HG03378 (cell line): Measurements from ENCODE around the gene LIN9.
"Not testable (repeated sequence)": the region's sequence is repeated elsewhere in the genome, so short reads cannot be mapped to it uniquely, and the experiment has no call there.

Source experiments
- ATAC-seq: cut with Tn5 transposase; IDR thresholded peaks from one replicate; pipeline ENCODE4 v1.9.1; 2021; ENCODE audit warnings: mild to moderate bottlenecking, moderate library complexity; ENCODE audit not compliant: unreplicated experiment

The LIN9 gene

GRCh38 chr1:226276077-226276682 lies 32.8 kb downstream of the LIN9 start:
- ATAC-seq = no peak

GRCh38 chr1:226274138-226274537 lies 34.8 kb downstream of the LIN9 start:
- ATAC-seq = no peak

- not testable (repeated sequence) for ATAC-seq
Observed at GRCh38 chr1:226272233-226272902, 36.6 kb downstream of the LIN9 start.

- no peak for ATAC-seq
Observed at GRCh38 chr1:226268421-226269124, 40.4 kb downstream of the LIN9 start.

- ATAC-seq = no peak
Observed at GRCh38 chr1:226261818-226262217, 47.1 kb downstream of the LIN9 start.

GRCh38 chr1:226255380-226255779 lies 53.6 kb downstream of the LIN9 start:
- ATAC-seq = no peak

GRCh38 chr1:226253933-226254332 lies 55.0 kb downstream of the LIN9 start:
- no peak for ATAC-seq

GRCh38 chr1:226252841-226253240 lies 56.1 kb downstream of the LIN9 start:
- not testable (repeated sequence) for ATAC-seq

- no peak for ATAC-seq
Observed at GRCh38 chr1:226250511-226250910, 58.5 kb downstream of the LIN9 start.

GRCh38 chr1:226248796-226249195 lies 60.2 kb downstream of the LIN9 start:
- ATAC-seq = no peak

- no peak for ATAC-seq
Observed at GRCh38 chr1:226248091-226248490, 60.9 kb downstream of the LIN9 start.

- ATAC-seq = no peak
Observed at GRCh38 chr1:226239421-226239820, 69.5 kb downstream of the LIN9 start.

GRCh38 chr1:226236826-226237225 lies 72.1 kb downstream of the LIN9 start:
- ATAC-seq = no peak

GRCh38 chr1:226233806-226234205 lies 75.2 kb downstream of the LIN9 start:
- ATAC-seq = no peak

- ATAC-seq = no peak
Observed at GRCh38 chr1:226233293-226233692, 75.7 kb downstream of the LIN9 start.

GRCh38 chr1:226226601-226227000 lies 82.4 kb downstream of the LIN9 start:
- no peak for ATAC-seq

GRCh38 chr1:226223786-226224244 lies 85.1 kb downstream of the LIN9 start:
- peak; percentile 72 for ATAC-seq

- ATAC-seq = no peak
Observed at GRCh38 chr1:226223157-226223785, 85.7 kb downstream of the LIN9 start, which contains the start of gene MIXL1. MIXL1 (plus strand) TSS chr1:226223664; CDS start chr1:226223682, 18 bp downstream.

- ATAC-seq = no peak
Observed at GRCh38 chr1:226222686-226223085, 86.3 kb downstream of the LIN9 start.

GRCh38 chr1:226220473-226221189 lies 88.3 kb downstream of the LIN9 start:
- ATAC-seq = no peak

GRCh38 chr1:226217273-226217672 lies 91.7 kb downstream of the LIN9 start:
- ATAC-seq = no peak
